Activated CD4-positive, alpha-beta memory T cell treated with anti-CD3 and anti-CD28 coated beads for 36 hours (primary cell): Measurements from ENCODE around the gene HECTD4. TPM values are rescaled to one million over a fixed set of nuclear protein-coding genes. Genes with fewer than 3 reads are reported as not detected.
"Not testable (repeated sequence)": the region's sequence is repeated elsewhere in the genome, so short reads cannot be mapped to it uniquely, and the experiment has no call there.

Experiments
- CTCF ChIA-PET: fragments of 350-600 bp; sonication (Branson Sonifier 250); formaldehyde crosslinking; loops from one replicate; lab custom pipeline; 2021; ENCODE audit warnings: antibody characterized with exemption, inconsistent platforms; lab: Charles Lee
- POLR2A ChIA-PET: fragments of 350-600 bp; sonication (Branson Sonifier 250); formaldehyde crosslinking; loops from one replicate; lab custom pipeline; 2021; ENCODE audit warnings: antibody characterized with exemption; lab: Charles Lee
- DNase-seq: peaks from one replicate; pipeline ENCODE4 v3.0.0-alpha.2; 2020
- H3K27ac Mint-ChIP-seq: one replicate; pipeline ENCODE4 v1.8.0; 2021; ENCODE audit warnings: mixed read lengths
- H3K27me3 Mint-ChIP-seq: one replicate; pipeline ENCODE4 v1.8.0; 2021; ENCODE audit warnings: mixed read lengths
- H3K36me3 Mint-ChIP-seq: one replicate; pipeline ENCODE4 v1.8.0; 2021; ENCODE audit warnings: mixed read lengths
- H3K4me1 Mint-ChIP-seq: one replicate; pipeline ENCODE4 v1.8.0; 2021; ENCODE audit warnings: low read depth, mixed read lengths
- H3K4me3 Mint-ChIP-seq: one replicate; pipeline ENCODE4 v1.8.0; 2021; ENCODE audit warnings: mild to moderate bottlenecking, mixed read lengths
- H3K9me3 Mint-ChIP-seq: one replicate; pipeline ENCODE4 v1.8.0; 2021; ENCODE audit warnings: mixed read lengths
- intact Hi-C: fragments of 100-400 bp; cut with micrococcal nuclease; formaldehyde crosslinking; loops from one replicate; pipeline ENCODE4 v1.15.1; 2023
- total RNA-seq, 2 experiments: library from RNA; stranded (reverse); gene quantifications; one replicate each; pipeline ENCODE4 v1.2.3, GENCODE V29; 2021

The HECTD4 gene
- total RNA-seq, 2 experiments from 2014 or later: 24.0 to 24.4 TPM

DNA sequence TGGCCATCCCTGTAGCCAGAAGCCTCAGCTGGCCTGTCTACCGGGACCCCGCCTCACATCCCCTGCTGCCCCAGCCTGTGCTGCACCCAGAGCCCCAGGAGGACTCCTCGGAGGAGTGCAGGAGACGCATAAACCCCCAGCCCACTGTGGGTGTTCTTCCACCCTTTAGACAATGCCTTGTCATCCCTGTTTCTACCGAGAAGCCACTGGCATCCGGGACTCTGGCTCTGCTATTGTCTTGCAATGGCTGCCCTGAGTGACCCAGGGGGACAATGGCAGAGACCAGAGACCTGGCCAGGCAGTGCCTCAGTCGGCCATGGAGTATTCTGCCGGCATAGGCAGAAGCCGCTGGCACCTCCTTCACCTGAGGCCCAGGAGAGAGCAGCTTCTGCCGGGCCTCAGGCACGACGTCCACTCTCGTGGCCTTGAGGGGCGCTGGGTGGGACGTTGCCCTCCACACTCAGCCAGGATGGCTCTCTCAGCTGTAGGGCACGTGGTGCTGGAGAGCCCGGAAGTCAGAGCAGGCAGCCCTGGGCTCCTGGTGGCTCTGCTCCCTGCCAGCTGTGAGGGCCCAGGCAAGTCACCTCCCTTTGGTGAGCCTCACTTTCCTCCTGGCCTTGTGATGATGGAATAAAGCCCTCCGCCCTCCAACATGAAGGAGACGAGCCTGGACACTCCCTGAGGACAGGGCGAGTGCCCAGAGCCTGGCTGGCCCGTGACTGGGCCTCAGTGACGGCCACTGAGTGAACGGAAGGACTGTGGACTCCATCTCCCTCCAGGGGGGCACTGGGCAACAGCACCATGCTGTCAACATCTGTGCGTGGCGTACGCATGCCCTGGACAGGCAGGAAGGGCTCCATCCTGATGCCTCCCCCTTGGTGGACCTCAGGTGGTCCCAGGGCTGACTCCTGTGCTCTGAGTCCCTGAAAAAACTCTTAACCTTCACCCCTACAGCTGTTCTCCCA is 215.9 kb downstream of the HECTD4 start:
- H3K27me3 Mint-ChIP-seq: no peaks in the 10 kb centered on the region
- H3K36me3 Mint-ChIP-seq: peaks cover 12% of the 10 kb centered on the region
- no peaks in the 10 kb centered on the region for H3K9me3 Mint-ChIP-seq
- CTCF ChIA-PET: no interaction called here
- H3K4me3 Mint-ChIP-seq: no peak overlapping the region
- DNase-seq: no peak
- H3K4me1 Mint-ChIP-seq: no peaks in the 10 kb centered on the region
- intact Hi-C loops: no loop called here
- POLR2A ChIA-PET: no interaction called here
- no peak overlapping the region for H3K27ac Mint-ChIP-seq

DNA sequence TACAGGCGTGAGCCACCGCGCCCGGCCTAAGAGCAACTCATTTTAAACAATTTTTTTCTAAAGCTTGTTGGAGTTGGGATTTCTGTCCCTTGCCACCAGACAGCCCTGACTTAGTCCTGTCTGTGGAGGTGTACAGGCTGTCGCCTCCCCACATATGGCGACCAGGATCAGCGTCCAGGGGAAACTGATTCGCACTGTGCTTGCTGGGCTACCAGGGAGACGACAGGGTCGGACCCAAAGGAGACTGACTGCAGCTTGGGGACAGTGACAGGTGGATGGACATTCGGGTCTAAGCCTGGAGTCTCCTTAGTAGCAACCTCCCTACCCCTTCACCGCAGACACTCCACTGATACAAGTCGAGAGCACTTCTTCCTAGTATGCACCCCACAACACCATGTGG is 216.6 kb downstream of the HECTD4 start:
- ChIA-PET POLR2A (no interaction called here), CTCF (no interaction called here)
- no peak for DNase-seq
- intact Hi-C loops: no loop called here
- H3K9me3 Mint-ChIP-seq: no peaks in the 10 kb centered on the region
- no peaks in the 10 kb centered on the region for H3K27me3 Mint-ChIP-seq
- no peak overlapping the region for H3K27ac Mint-ChIP-seq
- peaks cover 19% of the 10 kb centered on the region for H3K36me3 Mint-ChIP-seq
- no peaks in the 10 kb centered on the region for H3K4me1 Mint-ChIP-seq
- H3K4me3 Mint-ChIP-seq: no peak overlapping the region

DNA sequence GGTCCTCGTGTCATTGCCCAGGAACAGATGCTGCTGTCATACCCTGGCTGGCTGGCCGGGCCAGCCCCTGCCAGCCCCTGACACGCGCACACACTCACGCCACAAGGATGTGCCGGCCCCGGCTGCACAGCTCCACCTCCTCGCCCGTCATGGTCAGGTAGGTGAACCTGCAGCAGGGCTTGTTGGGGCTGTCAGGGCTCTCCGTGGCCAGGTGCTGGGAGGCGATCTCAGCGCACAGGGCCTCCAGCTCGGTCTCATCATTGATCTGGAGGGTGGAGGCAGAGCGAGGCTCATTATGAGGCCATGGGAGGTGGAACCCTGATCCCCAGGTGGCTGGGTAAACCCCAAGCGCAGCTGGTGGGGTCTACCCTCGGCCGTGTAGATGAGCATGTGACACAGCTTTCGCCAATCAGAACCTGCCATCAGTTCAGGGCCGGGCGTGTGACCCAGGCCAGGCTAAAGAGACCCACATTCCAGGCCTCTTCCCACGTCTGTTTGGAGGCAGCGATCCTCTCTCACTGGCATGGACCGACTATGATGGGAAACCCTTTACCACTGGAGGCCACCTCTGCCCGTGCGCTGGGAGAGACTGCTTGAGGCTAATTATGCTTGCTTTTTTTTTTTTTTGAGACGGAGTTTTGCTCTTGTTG is 218.1 kb downstream of the HECTD4 start:
- CTCF ChIA-PET: no interaction called here
- Mint-ChIP-seq H3K9me3 (peaks cover 8% of the 10 kb centered on the region), H3K36me3 (peaks cover 32% of the 10 kb centered on the region), H3K4me1 (peaks cover 4% of the 10 kb centered on the region), H3K27me3 (no peaks in the 10 kb centered on the region), H3K4me3 (no peak overlapping the region), H3K27ac (no peak overlapping the region)
- POLR2A ChIA-PET: interaction anchor here (1.3 kb wide), 1 partner anchor 10 kb away, joined by 3 read pairs; no protein-coding TSS in a partner anchor
- no peak for DNase-seq
- intact Hi-C loops: no loop called here

DNA sequence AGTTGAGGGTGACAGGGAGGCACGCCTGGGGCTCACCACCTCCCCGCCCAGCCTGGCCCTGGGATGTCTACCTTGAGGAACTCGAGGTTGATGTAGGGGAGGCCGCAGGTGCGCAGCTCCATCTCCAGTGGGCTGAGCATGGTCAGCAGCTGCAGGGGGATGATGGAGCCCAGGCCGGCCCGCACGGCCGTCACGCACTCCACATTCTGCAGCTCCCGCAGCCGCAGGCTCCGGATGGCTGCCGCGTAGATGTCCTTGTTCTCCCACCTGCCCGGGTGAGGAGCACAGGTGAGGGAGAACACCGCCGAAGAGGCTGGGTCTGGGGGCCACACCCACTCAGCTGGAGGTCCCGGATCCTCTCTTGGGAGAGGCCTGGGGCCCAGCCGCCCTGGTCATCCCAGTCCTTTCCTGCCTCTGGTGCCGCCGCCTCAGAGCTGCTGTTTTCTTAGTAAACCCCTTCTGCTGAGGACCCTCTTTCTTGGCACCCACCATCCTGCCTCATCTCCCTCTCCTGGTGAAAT is 218.7 kb downstream of the HECTD4 start:
- peaks cover 38% of the 10 kb centered on the region for H3K36me3 Mint-ChIP-seq
- CTCF ChIA-PET: no interaction called here
- intact Hi-C loops: no loop called here
- H3K27me3 Mint-ChIP-seq: no peaks in the 10 kb centered on the region
- H3K4me3 Mint-ChIP-seq: no peak overlapping the region
- peaks cover 10% of the 10 kb centered on the region for H3K4me1 Mint-ChIP-seq
- DNase-seq: no peak
- POLR2A ChIA-PET: interaction anchor here (1.3 kb wide), 1 partner anchor 9 kb away, joined by 3 read pairs; no protein-coding TSS in a partner anchor
- H3K27ac Mint-ChIP-seq: no peak overlapping the region
- H3K9me3 Mint-ChIP-seq: peaks cover 13% of the 10 kb centered on the region

DNA sequence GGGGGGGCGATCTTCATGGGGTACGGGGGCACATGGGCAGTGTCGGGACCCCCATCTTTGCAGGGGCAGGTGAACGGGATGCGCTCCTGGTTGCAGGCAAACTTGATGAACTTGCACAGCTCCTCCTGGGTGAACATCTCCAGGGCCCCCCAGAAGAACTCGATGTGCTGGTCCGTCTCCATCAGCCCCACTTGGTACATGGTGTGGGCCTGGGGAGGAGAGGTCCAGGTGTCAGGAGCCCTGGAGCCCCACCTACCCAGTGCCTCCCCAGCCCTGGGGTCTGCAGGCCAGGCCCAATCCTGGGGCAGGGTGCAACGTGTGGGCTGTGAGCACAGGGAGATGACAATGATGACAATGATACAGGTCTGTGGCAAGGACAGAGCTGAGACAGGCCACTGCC is 219.2 kb downstream of the HECTD4 start:
- Mint-ChIP-seq H3K27ac (no peak overlapping the region), H3K4me1 (peaks cover 15% of the 10 kb centered on the region), H3K4me3 (no peak overlapping the region), H3K36me3 (peaks cover 43% of the 10 kb centered on the region), H3K27me3 (no peaks in the 10 kb centered on the region), H3K9me3 (peaks cover 17% of the 10 kb centered on the region)
- DNase-seq: no peak
- CTCF ChIA-PET: no interaction called here
- POLR2A ChIA-PET: interaction anchor here (1.1 to 1.3 kb wide), 2 partner anchors 9 to 13 kb away, joined by 3 to 4 read pairs; no protein-coding TSS in a partner anchor
- intact Hi-C loops: no loop called here

DNA sequence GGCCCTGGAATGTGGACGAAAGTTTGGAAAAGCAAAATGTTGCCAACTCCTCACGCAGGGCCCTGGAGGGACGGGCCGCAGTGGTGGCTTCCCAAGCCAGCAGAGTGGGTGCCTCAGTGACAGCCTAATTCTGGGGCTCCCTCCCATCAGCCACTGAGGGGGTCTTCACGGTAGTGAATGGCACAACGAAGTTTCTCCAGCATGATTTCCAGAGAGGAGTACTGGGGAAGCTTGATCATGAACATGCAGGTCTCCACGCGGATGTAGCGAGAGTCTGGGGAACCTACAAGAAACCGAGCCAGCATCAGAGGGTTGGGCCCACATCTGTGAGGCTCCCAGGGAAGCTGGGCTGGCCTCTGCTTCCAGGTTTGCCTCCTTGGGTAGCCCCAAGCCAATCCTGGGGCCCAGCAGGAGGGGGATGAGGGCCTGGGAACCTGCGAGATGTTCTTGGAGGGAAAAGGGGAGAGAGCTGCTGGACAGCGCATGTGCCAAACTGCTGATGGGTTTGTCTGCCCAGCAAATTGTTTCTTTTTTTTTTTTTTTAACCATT is 219.9 kb downstream of the HECTD4 start:
- Mint-ChIP-seq H3K4me1 (peaks cover 21% of the 10 kb centered on the region), H3K9me3 (peaks cover 25% of the 10 kb centered on the region), H3K36me3 (peaks cover 50% of the 10 kb centered on the region), H3K27me3 (no peaks in the 10 kb centered on the region), H3K4me3 (no peak overlapping the region), H3K27ac (no peak overlapping the region)
- ChIA-PET POLR2A (interaction anchor here (1.1 kb wide), 1 partner anchor 12 kb away, joined by 4 read pairs; no protein-coding TSS in a partner anchor), CTCF (no interaction called here)
- intact Hi-C loops: no loop called here
- no peak for DNase-seq

GRCh38 chr12:112161711-112162110 is 220.5 kb downstream of the HECTD4 start:
- Mint-ChIP-seq H3K36me3 (peaks cover 56% of the 10 kb centered on the region), H3K9me3 (peaks cover 29% of the 10 kb centered on the region), H3K4me3 (no peak overlapping the region), H3K4me1 (peaks cover 24% of the 10 kb centered on the region), H3K27me3 (no peaks in the 10 kb centered on the region), H3K27ac (no peak overlapping the region)
- intact Hi-C loops: no loop called here
- ChIA-PET POLR2A (interaction anchor here (1.1 kb wide), 1 partner anchor 12 kb away, joined by 4 read pairs; no protein-coding TSS in a partner anchor), CTCF (no interaction called here)
- no peak for DNase-seq

DNA sequence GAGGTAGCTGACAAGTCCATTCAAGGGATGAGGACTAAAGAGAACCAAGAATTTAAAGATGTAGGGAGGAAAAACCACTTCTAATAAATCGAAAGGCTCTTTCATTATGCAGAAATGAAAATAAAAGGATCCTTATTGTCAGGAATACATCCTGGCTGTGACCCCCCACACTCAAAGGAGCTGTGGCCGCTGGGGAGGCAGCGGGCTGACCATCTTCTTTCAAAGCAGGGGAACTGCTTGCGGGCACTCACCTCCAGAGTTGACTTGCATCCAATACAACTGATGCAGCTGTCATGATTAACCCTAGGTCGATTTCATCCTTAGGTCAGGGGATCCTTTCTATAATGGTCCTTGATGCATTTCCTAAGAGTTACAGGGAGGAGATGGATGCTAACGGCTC is 221.6 kb downstream of the HECTD4 start:
- H3K4me1 Mint-ChIP-seq: peaks cover 24% of the 10 kb centered on the region
- H3K4me3 Mint-ChIP-seq: no peak overlapping the region
- ChIA-PET CTCF (no interaction called here), POLR2A (no interaction called here)
- H3K9me3 Mint-ChIP-seq: peaks cover 38% of the 10 kb centered on the region
- peaks cover 67% of the 10 kb centered on the region for H3K36me3 Mint-ChIP-seq
- H3K27ac Mint-ChIP-seq: no peak overlapping the region
- DNase-seq: no peak
- no peaks in the 10 kb centered on the region for H3K27me3 Mint-ChIP-seq
- intact Hi-C loops: no loop called here

DNA sequence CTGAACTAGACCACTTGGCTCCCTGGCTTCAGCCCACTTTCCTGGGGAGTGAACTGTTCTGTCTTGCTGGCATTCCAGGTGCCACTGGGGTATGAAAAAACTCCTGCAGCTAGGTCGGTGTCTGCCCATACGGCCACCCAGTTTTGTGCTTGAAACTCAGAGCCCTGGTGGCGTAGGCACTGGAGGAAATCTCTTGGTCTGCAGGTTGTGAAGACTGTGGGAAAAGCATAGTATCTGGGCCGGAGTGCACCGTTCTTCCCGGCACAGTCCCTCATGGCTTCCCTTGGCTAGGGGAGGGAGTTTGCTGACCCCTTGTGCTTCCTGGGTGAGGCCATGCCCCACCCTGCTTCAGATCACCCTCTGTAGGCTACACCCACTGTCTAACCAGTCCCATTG is 223.1 kb downstream of the HECTD4 start:
- ChIA-PET CTCF (no interaction called here), POLR2A (interaction anchor here (0.6 kb wide), 1 partner anchor 656 kb away, joined by 4 read pairs; no protein-coding TSS in a partner anchor)
- intact Hi-C loops: no loop called here
- peaks cover 45% of the 10 kb centered on the region for H3K9me3 Mint-ChIP-seq
- peaks cover 79% of the 10 kb centered on the region for H3K36me3 Mint-ChIP-seq
- H3K27ac Mint-ChIP-seq: peak overlapping the region; percentile 74
- no peak for DNase-seq
- H3K27me3 Mint-ChIP-seq: no peaks in the 10 kb centered on the region
- peaks cover 24% of the 10 kb centered on the region for H3K4me1 Mint-ChIP-seq
- H3K4me3 Mint-ChIP-seq: no peak overlapping the region

DNA sequence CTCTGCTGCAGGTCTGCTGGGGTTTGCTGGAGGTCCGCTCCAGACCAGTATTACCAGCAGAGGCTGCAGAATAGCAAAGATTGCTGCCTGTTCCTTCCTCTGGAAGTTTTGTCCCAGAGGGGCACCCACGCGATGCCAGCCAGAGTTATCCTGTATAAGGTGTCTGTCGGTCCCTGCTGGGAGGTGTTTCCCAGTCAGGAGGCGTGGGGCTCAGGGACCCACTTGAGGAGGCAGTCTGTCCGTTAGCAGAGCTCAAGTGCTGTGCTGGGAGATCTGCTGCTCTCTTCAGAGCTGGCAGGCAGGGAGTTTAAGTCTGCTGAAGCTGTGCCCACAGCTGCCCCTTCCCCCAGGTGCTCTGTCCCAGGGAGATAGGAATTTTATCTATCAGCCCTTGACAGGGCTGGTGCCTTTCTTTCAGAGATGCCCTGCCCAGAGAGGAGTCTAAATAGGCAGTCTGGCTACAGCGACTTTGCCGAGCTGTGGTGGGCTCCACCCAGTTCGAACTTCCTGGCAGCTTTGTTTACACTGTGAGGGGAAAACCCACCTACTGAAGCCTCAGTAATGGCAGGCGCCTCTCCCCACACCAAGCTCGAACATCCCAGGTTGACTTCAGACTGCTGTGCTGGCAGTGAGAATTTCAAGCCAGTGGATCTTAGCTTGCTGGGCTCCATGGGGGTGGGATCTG is 223.6 kb downstream of the HECTD4 start:
- H3K9me3 Mint-ChIP-seq: peaks cover 47% of the 10 kb centered on the region
- intact Hi-C loops, CTCF ChIA-PET, H3K4me3 Mint-ChIP-seq, H3K27me3 Mint-ChIP-seq: not testable (repeated sequence)
- DNase-seq: peak; percentile 52
- peaks cover 84% of the 10 kb centered on the region for H3K36me3 Mint-ChIP-seq
- peaks cover 24% of the 10 kb centered on the region for H3K4me1 Mint-ChIP-seq
- POLR2A ChIA-PET: interaction anchor here (0.6 kb wide), 1 partner anchor 655 kb away, joined by 4 read pairs; no protein-coding TSS in a partner anchor
- H3K27ac Mint-ChIP-seq: peak overlapping the region; percentile 74

- CTCF ChIA-PET: no interaction called here
- H3K36me3 Mint-ChIP-seq: peaks cover 77% of the 10 kb centered on the region
- peaks cover 17% of the 10 kb centered on the region for H3K4me1 Mint-ChIP-seq
- DNase-seq: no peak
- peaks cover 37% of the 10 kb centered on the region for H3K9me3 Mint-ChIP-seq
- intact Hi-C loops: no loop called here
- H3K27ac Mint-ChIP-seq: no peak overlapping the region
- H3K27me3 Mint-ChIP-seq: no peaks in the 10 kb centered on the region
- POLR2A ChIA-PET: interaction anchor here (1.3 kb wide), 1 partner anchor 10 kb away, joined by 3 read pairs; no protein-coding TSS in a partner anchor
- no peak overlapping the region for H3K4me3 Mint-ChIP-seq
Observed at GRCh38 chr12:112153893-112154219, 228.4 kb downstream of the HECTD4 start.
